ENCODE results near the gene NDUFA8.

NDUFA8 gene

GRCh38 chr9:122116448-122117173 lies 43.0 kb downstream of the NDUFA8 start:
- Histone ChIP-seq H3F3A (ENCODE audit: insufficient read depth, low read length) (no peaks in the 10 kb centered on the region), H2AFZ (ENCODE audit: low read length) (no peak overlapping the region), H3K36me3 (ENCODE audit: insufficient read depth, low read length) (no peaks in the 10 kb centered on the region; the same call in 1 of the 2 replicates), H3K9me3 (ENCODE audit: low read length) (no peaks in the 10 kb centered on the region), H3K4me1 (ENCODE audit: insufficient read depth, low read length, severe bottlenecking) (no peaks in the 10 kb centered on the region), H4K20me1 (ENCODE audit: insufficient read depth, low read length) (no peaks in the 10 kb centered on the region), H3K79me2 (ENCODE audit: insufficient read depth, low read length) (no peaks in the 10 kb centered on the region), H3K4me2 (ENCODE audit: low read length) (no peak overlapping the region), H3K9ac (ENCODE audit: low read length) (no peak overlapping the region), H3K4me3 (ENCODE audit: low read depth, low read length, poor library complexity, severe bottlenecking) (no peak overlapping the region), H3K27me3 (ENCODE audit: insufficient read depth, low read length) (peaks cover 9% of the 10 kb centered on the region; the same call in 1 of the 2 replicates), H3K9me2 (ENCODE audit: low read depth, low read length) (no peaks in the 10 kb centered on the region), H3K27ac (ENCODE audit: low read depth, low read length, poor library complexity, severe bottlenecking) (no peak overlapping the region)
- no peak for TF ChIP-seq EZH2 (IDR thresholded peaks at IDR 0.05; ENCODE audit: borderline replicate concordance, low read length)
- no peak for TF ChIP-seq CTCF (IDR thresholded peaks at IDR 0.05; ENCODE audit: low read length)

- Histone ChIP-seq H3K27ac (ENCODE audit: low read depth, low read length, poor library complexity, severe bottlenecking) (no peak overlapping the region), H3K27me3 (ENCODE audit: insufficient read depth, low read length) (peaks cover 9% of the 10 kb centered on the region; the same call in 1 of the 2 replicates), H3K36me3 (ENCODE audit: insufficient read depth, low read length) (no peaks in the 10 kb centered on the region; the same call in 1 of the 2 replicates), H3K79me2 (ENCODE audit: insufficient read depth, low read length) (no peaks in the 10 kb centered on the region), H3K4me2 (ENCODE audit: low read length) (no peak overlapping the region), H4K20me1 (ENCODE audit: insufficient read depth, low read length) (no peaks in the 10 kb centered on the region), H3K4me1 (ENCODE audit: insufficient read depth, low read length, severe bottlenecking) (no peaks in the 10 kb centered on the region), H3K9ac (ENCODE audit: low read length) (no peak overlapping the region), H3K4me3 (ENCODE audit: low read depth, low read length, poor library complexity, severe bottlenecking) (no peak overlapping the region), H2AFZ (ENCODE audit: low read length) (no peak overlapping the region), H3F3A (ENCODE audit: insufficient read depth, low read length) (no peaks in the 10 kb centered on the region), H3K9me2 (ENCODE audit: low read depth, low read length) (no peaks in the 10 kb centered on the region), H3K9me3 (ENCODE audit: low read length) (no peaks in the 10 kb centered on the region)
- no peak for TF ChIP-seq EZH2 (IDR thresholded peaks at IDR 0.05; ENCODE audit: borderline replicate concordance, low read length)
- no peak for TF ChIP-seq CTCF (IDR thresholded peaks at IDR 0.05; ENCODE audit: low read length)
Measured at GRCh38 chr9:122116040-122116439, 43.5 kb downstream of the NDUFA8 start.

GRCh38 chr9:122115176-122116035 lies 44.2 kb downstream of the NDUFA8 start:
- no peaks in the 10 kb centered on the region for H3F3A ChIP-seq (ENCODE audit: insufficient read depth, low read length)
- H3K36me3 ChIP-seq (ENCODE audit: insufficient read depth, low read length) = no peaks in the 10 kb centered on the region; the same call in 1 of the 2 replicates
- H3K4me1 ChIP-seq (ENCODE audit: insufficient read depth, low read length, severe bottlenecking) = no peaks in the 10 kb centered on the region
- no peak overlapping the region for H2AFZ ChIP-seq (ENCODE audit: low read length)
- H3K9ac ChIP-seq (ENCODE audit: low read length) = no peak overlapping the region
- H3K27ac ChIP-seq (ENCODE audit: low read depth, low read length, poor library complexity, severe bottlenecking) = no peak overlapping the region
- H3K9me3 ChIP-seq (ENCODE audit: low read length) = no peaks in the 10 kb centered on the region
- H3K4me3 ChIP-seq (ENCODE audit: low read depth, low read length, poor library complexity, severe bottlenecking) = no peak overlapping the region
- no peak for TF ChIP-seq EZH2 (IDR thresholded peaks at IDR 0.05; ENCODE audit: borderline replicate concordance, low read length)
- no peak for TF ChIP-seq CTCF (IDR thresholded peaks at IDR 0.05; ENCODE audit: low read length)
- H3K4me2 ChIP-seq (ENCODE audit: low read length) = no peak overlapping the region
- no peaks in the 10 kb centered on the region for H3K9me2 ChIP-seq (ENCODE audit: low read depth, low read length)
- H3K79me2 ChIP-seq (ENCODE audit: insufficient read depth, low read length) = no peaks in the 10 kb centered on the region
- H4K20me1 ChIP-seq (ENCODE audit: insufficient read depth, low read length) = no peaks in the 10 kb centered on the region
- H3K27me3 ChIP-seq (ENCODE audit: insufficient read depth, low read length) = peaks cover 4% of the 10 kb centered on the region; the same call in 1 of the 2 replicates
